CD4-positive, alpha-beta T cell treated with Interleukin-15 for 4 hours (primary cell): Measurements from ENCODE around the gene CLK2.
"Not testable (repeated sequence)": the region's sequence is repeated elsewhere in the genome, so short reads cannot be mapped to it uniquely, and the experiment has no call there.

Experiments
- DNase-seq: peaks from one replicate; pipeline ENCODE4 v3.0.0-alpha.2; 2020; ENCODE audit warnings: low spot score

CLK2 gene

DNA sequence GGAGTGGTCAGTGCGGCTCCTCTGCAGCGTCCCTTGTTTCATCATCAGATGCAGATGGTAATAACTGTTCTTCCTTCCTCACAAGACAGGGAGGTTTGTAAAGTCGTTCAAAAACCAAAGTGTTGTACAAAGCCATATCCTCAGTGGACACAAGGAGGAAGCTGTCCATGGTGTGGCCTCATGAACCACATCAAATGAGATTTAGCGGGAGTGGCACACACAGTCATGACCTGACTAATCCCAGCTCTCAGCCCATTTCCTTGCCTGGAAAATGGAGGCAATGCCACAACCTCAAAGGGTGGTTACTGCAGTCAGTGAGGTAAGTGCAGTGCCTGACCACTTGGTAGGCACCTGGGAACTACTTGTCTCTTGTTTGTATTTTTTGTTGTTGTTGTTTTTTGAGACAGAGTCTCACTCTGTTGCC, 31.5 kb downstream of the CLK2 start:
- no peak for DNase-seq

DNA sequence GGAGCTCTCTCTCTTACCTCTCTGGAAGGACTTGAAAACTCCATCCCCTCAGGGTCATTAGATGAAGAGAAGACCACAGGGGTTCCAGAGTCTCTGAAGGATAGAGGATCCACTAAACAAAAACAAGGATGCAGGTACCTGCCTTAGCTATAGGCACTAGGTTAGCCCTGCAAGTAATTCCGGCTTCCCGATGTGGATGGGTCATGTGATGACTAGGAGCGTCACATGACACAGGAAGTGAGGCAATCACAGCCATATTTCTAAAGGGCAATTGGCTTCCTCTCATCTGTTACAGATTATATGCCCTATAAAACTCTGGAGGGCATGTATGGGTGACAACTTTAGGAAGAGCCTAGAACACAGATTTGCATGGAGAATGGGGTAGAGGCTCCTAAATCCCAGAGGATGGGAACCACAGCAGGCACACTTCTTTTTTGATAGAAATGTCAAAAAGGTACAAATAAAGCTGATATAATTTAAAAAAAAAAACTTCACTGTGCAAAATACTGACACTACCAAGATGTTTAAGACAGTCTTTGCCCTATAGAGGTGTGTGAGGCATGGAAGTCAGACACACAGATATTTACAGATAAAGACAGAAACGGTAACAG, 32.1 kb downstream of the CLK2 start:
- DNase-seq, result peak; percentile 79

DNA sequence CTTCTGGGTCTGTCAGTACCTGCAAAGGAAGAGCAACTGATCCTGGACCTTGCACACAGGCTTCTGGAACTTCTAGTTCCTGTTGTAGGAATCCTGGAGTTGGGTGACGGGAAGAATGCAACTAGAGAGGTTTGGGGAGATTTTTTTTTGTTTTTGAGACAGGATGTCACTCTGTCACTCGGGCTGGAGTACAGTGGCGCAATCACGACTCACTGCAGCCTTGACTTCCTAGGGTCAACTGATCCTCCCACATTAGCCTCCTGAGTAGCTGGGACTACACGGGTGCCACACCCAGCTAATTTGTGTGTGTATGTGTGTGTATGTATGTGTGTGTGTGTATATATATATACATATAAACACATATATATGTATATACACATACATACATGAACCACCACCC, 36.9 kb downstream of the CLK2 start:
- DNase-seq, result no peak

DNA sequence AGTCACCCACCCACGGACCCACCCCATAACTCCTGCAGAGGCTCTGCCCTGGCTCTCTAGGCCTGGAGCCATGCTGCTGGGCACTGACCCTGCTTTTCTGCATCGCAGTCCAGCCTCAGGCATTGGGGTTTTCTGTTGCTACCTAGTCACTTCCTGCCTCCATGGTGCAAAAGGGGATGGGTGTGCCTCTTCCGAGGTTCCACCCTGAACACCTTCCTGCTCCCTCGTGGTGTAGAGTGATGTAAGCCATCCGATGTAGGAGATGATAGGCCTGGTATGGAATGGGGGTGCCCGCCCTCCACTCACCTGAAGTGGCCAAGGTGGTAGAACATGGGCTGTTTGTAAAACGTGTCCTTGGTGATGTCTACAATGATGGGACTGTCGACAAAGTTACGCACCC, 37.9 kb downstream of the CLK2 start:
- not testable (repeated sequence) for DNase-seq

DNA sequence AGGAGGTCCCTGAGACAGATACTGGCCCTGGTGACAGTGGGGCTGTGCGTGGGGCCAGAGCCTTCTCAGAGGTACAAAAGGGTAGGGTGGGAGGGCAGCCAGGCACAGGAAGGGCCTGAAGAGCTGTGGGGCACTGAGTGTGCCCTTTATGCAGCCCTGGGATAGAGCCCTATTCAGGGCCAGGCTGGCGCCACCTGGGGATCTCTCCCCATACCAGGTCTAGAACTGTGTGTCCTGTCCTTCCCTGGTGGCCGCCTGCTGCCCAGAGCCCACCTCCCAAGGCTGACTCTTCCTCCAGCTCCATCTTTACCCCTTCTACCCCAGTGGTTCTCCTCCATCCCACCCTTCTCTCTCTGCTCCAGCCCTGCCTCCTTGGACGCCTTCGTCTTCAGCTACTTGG, 39.8 kb downstream of the CLK2 start:
- not testable (repeated sequence) for DNase-seq

DNA sequence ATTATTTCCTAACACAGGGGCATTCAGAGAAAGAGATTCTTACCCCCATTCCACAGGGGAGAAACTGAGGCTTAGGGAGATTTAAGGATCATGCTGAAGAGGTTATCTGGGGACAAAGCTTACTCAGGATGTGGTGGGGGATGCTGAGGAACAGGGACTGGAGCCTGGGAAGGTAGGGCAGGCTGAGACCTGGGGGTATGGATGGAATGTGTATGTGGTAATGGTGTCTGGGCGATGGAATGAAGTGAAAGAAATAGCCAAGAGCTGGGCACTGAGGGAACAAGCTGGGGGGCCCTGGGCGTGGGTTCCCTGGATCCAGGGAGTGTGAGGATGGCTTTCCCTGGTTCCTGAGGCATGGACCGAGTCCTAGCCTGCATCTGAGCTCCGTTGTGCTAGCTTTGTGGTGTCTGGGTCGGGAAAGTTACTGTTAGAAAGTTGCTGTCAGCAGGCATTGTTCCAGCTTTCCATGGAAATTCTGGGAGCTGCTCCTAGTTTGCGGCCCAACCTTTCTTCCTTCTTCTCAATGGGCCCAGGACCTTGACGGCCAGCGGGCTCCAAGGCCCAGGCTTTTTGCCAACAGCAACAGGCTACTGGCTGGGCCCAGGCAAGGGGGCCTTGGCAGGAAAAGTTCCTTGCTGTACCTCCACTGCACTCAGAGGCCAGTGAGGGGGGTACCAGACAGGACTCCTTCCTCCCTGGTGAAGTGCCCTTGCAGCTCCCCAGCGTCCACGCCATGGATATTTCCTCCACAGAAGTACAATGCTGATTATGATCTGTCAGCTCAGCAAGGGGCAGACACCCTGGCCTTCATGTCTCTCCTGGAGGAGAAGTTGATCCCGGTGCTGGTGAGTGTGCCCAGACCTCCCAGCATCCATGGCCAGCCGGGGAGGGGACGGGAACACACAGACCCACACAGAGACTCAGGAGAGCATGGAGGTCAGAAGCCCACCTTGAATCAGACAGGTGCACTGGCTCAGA, 41.0 kb downstream of the CLK2 start:
- not testable (repeated sequence) for DNase-seq

DNA sequence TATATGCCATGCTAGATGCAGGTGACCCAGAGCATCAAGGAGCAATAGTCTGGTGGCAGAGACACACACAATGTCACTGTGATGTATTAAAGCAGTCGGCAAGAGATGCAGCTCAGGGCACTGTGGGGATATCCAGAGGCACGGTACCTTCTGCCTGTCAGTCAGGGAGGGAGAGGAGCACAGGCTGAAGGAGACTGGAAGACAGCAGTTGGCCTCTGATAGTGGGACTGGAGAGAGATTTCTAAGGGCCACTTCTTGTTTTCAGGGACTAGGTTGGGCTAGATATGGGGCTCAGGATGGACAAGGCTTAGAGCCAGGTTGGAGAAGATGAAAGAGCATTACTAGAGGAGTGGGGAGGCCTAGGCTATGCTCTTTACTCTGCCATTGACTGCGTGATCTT, 42.0 kb downstream of the CLK2 start:
- DNase-seq, result not testable (repeated sequence)

DNA sequence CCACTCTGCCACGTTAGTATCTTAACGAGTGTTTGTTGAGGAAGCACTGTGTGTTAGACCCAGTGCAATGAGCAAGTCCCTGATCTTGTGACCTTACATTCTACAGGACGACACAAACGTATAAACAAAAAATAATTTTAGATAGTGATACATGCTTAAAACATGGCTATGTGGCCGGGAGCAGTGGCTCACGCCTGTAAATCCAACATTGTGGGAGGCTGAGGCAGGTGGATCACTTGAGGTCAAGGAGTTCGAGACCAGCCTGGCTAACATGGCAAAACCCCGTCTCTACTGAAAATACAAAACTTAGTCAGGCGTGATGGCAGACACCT, 45.2 kb downstream of the CLK2 start:
- DNase-seq, result no peak

DNA sequence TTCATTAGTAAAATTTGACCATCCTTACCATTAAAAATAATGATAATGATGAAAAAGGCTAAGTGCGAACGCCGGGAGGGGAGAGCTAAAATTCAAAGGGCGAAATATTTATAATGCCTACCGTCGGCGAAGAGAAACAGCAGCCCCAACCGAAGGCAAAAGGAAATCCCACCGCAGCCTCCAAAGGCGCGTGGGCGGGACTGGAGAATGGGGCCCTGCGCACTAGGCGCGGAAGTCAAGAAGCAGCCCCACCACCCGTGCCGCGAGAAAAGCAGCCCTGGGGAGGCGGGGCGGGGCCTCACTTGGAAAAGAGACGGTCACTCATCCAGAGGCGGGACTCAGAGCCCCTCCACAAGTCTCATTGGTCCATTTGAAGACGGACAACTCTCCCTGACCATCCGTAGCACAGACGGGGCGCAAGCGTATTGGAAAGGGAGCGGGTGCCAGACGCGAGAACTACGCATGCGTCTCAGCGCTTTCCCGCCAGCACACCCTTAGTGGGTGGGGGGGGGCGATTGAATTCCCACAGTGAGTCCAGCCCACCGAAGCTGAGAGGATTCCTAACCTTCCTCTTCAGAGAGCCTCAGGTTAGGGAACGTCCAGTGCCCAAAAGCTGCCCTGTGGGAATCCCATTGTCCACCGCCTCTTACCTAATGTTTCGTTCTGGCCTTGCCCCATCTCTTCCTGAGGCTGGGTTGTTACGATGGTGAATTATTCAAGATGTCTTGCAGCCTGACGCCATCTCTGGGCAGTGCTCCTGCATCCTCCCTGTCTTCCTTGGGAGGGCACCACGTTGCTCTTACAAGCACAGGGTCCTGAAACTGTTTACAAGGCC, 45.8 kb downstream of the CLK2 start:
- peak; percentile 99 for DNase-seq

DNA sequence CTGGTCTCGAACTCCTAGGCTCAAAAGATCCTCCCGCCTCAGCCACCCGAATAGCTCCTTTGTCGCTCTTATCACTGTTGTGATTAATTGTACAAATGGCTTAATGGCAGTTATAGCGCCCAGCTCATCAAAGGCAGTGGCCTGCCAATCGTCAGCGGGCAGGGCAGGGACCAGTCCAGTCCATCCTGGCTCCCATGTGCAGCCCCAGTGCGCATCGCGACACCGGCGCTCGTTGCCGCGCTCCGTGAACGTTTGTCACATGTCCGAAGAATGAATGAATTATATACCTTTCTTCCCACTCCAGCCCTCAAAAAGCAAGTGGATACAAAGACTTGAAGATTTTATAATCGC, 46.4 kb downstream of the CLK2 start:
- no peak for DNase-seq

DNA sequence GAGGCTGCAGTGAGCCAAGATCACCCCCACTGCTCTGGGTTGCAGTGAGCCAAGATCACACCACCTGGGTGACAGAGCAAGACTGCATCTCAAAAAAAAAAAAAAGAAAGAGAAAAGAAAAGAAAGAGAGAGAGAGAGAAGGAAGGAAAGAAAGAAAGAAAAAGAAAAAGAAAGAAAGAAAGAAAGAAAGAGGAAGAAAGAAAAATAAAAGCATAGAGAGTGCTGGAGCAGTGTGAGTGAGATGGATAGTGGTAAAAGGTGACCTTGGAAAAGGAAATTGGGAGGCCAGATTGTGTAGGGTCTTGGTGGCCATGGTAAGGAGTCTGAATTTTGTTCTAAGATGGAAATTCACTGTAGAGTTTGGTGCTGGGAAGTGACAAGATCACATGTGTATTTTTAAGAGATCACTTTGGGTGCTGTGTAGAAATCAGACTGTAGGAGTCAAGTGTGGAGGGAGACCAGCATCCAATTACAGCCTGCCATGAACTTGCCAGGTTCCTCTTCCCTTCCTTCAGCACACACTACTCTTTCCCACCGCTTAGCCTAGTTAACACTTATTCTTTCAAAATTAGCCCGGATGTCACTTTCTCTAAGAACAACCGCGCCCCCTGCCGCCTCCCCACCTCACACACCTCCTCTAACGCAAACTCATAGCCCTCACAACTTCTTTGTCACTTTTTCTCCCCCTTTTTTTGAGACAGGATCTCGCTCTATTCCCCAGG, 47.0 kb downstream of the CLK2 start:
- peak; percentile 84 for DNase-seq

DNA sequence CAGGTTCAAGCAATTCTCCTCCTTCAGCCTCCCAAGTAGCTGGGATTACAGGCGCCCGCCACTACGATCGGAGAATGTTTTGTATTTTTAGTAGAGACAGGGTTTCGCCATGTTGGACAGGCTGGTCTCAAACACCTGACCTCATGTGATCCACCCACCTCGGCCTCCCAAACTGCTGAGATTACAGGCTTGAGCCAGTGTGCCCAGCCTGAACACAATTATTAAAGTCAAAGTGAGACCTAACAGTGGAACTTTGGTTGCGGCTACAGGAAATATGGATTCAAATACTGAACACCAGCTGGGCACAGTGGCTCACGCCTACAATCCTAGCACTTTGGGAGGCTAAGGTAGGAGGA, 47.9 kb downstream of the CLK2 start:
- not testable (repeated sequence) for DNase-seq

DNA sequence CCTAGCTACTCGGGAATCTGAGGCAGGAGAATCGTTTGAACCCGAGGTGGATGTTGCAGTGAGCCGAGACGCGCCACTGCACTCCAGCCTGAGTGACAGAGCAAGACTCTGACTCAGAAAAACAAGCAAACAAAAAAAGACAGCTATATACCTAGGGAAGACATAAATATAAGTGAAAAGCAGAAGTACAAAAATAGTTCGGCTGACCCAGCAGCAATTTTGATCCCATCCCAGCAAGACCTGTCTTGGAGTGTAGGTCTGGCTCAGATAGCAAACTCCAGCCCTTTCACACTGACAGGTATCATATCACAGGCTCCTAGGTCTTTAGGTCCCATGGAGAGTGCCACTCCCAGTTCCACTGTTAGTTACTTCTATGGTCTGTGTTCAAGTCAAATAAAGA, 50.3 kb downstream of the CLK2 start:
- DNase-seq, result no peak

DNA sequence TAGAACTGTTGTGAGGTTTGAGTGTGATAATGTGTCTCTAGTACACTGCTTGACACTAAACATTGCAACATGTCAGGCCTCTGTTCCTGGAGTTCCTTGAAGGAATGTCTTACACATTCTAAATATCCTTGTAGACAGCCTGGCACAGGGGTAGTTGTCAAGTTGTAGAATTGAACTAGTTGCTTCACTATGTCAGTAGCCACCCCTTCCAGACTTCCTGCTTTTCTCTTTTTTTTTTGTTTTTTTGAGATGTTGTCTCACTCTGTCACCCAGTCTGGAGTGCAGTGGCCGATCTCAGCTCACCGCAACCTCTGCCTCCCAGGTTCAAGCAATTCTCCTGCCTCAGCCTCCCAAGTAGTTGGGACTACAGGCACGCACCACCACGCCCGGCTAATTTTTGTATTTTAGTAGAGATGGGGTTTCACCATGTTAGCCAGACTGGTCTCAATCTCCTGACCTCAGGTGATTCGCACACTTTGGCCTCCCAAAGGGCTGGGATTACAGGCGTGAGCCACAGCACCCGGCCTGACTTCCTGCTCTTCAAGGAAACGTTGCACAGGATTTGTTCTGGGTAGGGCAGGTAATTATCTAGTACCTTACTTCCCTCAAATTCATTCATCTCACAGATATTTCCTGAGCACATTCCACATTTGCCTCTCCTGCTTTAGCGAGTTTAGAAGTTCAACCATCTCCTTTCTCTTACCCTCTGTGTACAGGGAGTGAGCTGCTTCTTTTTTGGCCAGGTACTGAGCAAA, 52.9 kb downstream of the CLK2 start:
- not testable (repeated sequence) for DNase-seq

DNA sequence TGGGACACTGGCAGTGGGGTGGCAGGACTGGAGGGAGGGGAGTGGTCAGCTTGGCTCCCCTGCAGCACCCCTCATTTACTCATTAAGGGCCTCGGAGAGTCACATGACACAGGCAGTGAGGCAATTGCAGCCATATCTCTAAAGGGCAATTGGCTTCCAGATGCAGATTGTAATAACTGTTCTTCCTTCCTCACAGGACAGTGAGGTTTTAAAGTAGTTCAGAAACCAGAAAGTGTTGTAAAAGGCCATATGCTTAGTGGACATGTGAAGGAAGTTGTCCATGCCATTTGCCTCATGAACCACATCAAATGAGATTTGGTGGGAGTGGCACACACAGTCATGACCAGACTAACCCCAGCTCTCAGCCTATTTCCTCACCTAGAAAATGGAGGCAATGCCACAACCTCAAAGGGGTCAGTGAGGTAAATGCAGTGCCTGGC, 53.7 kb downstream of the CLK2 start:
- DNase-seq, result no peak

DNA sequence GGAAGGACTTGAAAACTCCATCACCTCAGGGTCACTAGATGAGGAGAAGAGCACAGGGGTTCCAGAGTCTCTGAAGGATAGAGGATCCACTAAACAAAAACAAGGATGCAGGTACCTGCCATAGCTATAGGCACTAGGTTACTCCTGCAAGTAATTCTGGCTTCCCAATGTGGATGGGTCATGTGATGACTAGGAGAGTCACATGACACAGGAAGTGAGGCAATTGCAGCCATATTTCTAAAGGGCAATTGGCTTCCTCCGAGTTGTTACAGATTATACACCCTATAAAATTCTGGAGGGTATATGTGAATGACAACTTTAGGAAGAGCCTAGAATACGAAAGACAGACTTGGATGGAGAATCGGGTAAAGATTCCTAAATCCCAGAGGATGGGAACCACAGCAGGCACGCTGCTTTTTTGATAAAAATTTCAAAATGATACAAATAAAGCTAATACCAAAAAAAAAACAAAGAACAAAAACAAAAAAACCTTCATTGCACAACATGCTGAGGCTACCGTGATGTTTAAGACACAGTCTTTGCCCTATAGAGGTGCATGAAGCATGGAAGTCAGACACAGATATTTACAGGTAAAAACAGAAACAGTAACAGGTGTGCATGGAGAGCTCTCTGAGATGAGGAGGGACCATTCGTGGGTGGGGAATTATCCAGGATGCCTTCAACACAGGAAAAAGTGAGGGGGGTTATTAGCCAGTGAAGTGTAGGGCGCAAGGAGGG, 54.3 kb downstream of the CLK2 start:
- no peak for DNase-seq

DNA sequence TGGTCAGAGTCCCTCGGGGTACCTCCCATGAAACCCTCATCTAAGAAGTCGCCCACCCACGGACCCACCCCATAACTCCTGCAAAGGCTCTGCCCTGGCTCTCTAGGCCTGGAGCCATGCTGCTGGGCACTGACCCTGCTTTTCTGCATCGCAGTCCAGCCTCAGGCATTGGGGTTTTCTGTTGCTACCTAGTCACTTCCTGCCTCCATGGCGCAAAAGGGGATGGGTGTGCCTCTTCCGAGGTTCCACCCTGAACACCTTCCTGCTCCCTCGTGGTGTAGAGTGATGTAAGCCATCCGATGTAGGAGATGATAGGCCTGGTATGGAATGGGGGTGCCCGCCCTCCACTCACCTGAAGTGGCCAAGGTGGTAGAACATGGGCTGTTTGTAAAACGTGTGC, 58.6 kb downstream of the CLK2 start:
- peak; percentile 23 for DNase-seq
